ENCODE measurements around the gene TIMM50.

Gene TIMM50

GRCh38 chr19:39438270-39438934 lies 42.2 kb upstream of the TIMM50 start:
- Histone ChIP-seq H3K4me2 (ENCODE audit: low read depth, low read length, poor library complexity, severe bottlenecking) (no peak overlapping the region), H3K27ac (ENCODE audit: low read depth, low read length) (no peak overlapping the region), H2AFZ (ENCODE audit: low read depth, low read length, severe bottlenecking) (no peak overlapping the region), H3K4me3 (ENCODE audit: insufficient read depth, low read length, poor library complexity, severe bottlenecking) (no peak overlapping the region), H4K20me1 (ENCODE audit: low read depth, low read length) (peaks cover 15% of the 10 kb centered on the region), H3K9ac (ENCODE audit: low read length) (no peak overlapping the region), H3K36me3 (ENCODE audit: low read length) (peaks cover 15% of the 10 kb centered on the region), H3K9me2 (replicated peaks; ENCODE audit: insufficient read depth, low read length) (no peaks in the 10 kb centered on the region), H3F3A (ENCODE audit: insufficient read depth) (peaks cover 20% of the 10 kb centered on the region), H3K9me3 (ENCODE audit: insufficient read depth, low read length) (no peaks in the 10 kb centered on the region), H3K79me2 (ENCODE audit: insufficient read depth, low read length) (peaks cover 23% of the 10 kb centered on the region), H3K27me3 (ENCODE audit: low read length) (no peaks in the 10 kb centered on the region)
- TF ChIP-seq EZH2phosphoT487 (conservative IDR thresholded peaks at IDR 0.05; ENCODE audit: low read length), result no peak
- TF ChIP-seq CTCF (IDR thresholded peaks at IDR 0.05; ENCODE audit: insufficient read depth, low read length, poor library complexity, severe bottlenecking), result no peak

- no peaks in the 10 kb centered on the region for H3K27me3 ChIP-seq (ENCODE audit: low read length)
- H3K4me2 ChIP-seq (ENCODE audit: low read depth, low read length, poor library complexity, severe bottlenecking), result peak overlapping the region; percentile 98
- H3K36me3 ChIP-seq (ENCODE audit: low read length), result no peaks in the 10 kb centered on the region
- peaks cover 11% of the 10 kb centered on the region for H3F3A ChIP-seq (ENCODE audit: insufficient read depth)
- peak overlapping the region; percentile 100 for H3K9ac ChIP-seq (ENCODE audit: low read length)
- peak overlapping the region; percentile 99 for H3K4me3 ChIP-seq (ENCODE audit: insufficient read depth, low read length, poor library complexity, severe bottlenecking)
- H2AFZ ChIP-seq (ENCODE audit: low read depth, low read length, severe bottlenecking), result no peak overlapping the region
- H3K79me2 ChIP-seq (ENCODE audit: insufficient read depth, low read length), result peaks cover 50% of the 10 kb centered on the region
- H4K20me1 ChIP-seq (ENCODE audit: low read depth, low read length), result no peaks in the 10 kb centered on the region; the same call in 1 of the 2 replicates
- H3K9me2 ChIP-seq (replicated peaks; ENCODE audit: insufficient read depth, low read length), result no peaks in the 10 kb centered on the region
- no peaks in the 10 kb centered on the region for H3K9me3 ChIP-seq (ENCODE audit: insufficient read depth, low read length)
- TF ChIP-seq CTCF (IDR thresholded peaks at IDR 0.05; ENCODE audit: insufficient read depth, low read length, poor library complexity, severe bottlenecking) (no peak), EZH2phosphoT487 (conservative IDR thresholded peaks at IDR 0.05; ENCODE audit: low read length) (no peak)
- H3K27ac ChIP-seq (ENCODE audit: low read depth, low read length), result peak overlapping the region; percentile 90
Measured at GRCh38 chr19:39444598-39445195, 35.9 kb upstream of the TIMM50 start.

GRCh38 chr19:39445196-39446111 lies 35.2 kb upstream of the TIMM50 start, which contains the start of gene SUPT5H:
Gene SUPT5H, plus strand, starts transcription at chr19:39445582. Its CDS starts 309 bp downstream, at chr19:39445891.
- H3K9me2 ChIP-seq (replicated peaks; ENCODE audit: insufficient read depth, low read length), result no peaks in the 10 kb centered on the region
- peak within 1 kb of the TSS; percentile 100 for H3K9ac ChIP-seq (ENCODE audit: low read length)
- TF ChIP-seq CTCF (IDR thresholded peaks at IDR 0.05; ENCODE audit: insufficient read depth, low read length, poor library complexity, severe bottlenecking) (no peak), EZH2phosphoT487 (conservative IDR thresholded peaks at IDR 0.05; ENCODE audit: low read length) (no peak)
- no peaks in the 10 kb centered on the region for H3K36me3 ChIP-seq (ENCODE audit: low read length)
- H3K79me2 ChIP-seq (ENCODE audit: insufficient read depth, low read length), result peaks cover 57% of the 10 kb centered on the region
- H4K20me1 ChIP-seq (ENCODE audit: low read depth, low read length), result no peaks in the 10 kb centered on the region; the same call in 1 of the 2 replicates
- H2AFZ ChIP-seq (ENCODE audit: low read depth, low read length, severe bottlenecking), result peak within 1 kb of the TSS; percentile 60
- peaks cover 11% of the 10 kb centered on the region for H3F3A ChIP-seq (ENCODE audit: insufficient read depth)
- H3K27ac ChIP-seq (ENCODE audit: low read depth, low read length), result peak within 1 kb of the TSS; percentile 90
- H3K4me3 ChIP-seq (ENCODE audit: insufficient read depth, low read length, poor library complexity, severe bottlenecking), result peak within 1 kb of the TSS; percentile 99
- no peaks in the 10 kb centered on the region for H3K27me3 ChIP-seq (ENCODE audit: low read length)
- H3K9me3 ChIP-seq (ENCODE audit: insufficient read depth, low read length), result no peaks in the 10 kb centered on the region
- peak within 1 kb of the TSS; percentile 98 for H3K4me2 ChIP-seq (ENCODE audit: low read depth, low read length, poor library complexity, severe bottlenecking)

Measured in SU-DHL-6 (cell line).